ENCODE data around the gene TWSG1. TPM values are rescaled to one million over a fixed set of nuclear protein-coding genes. Genes with fewer than 3 reads are reported as not detected.
A peak's percentile ranks its signal among the peaks of the same experiment; 100 is the strongest.
"Not testable (repeated sequence)": the region's sequence is repeated elsewhere in the genome, so short reads cannot be mapped to it uniquely, and the experiment has no call there.

TWSG1 gene
- total RNA-seq, 1 donor from 2014 or later = 45.4 TPM

DNA sequence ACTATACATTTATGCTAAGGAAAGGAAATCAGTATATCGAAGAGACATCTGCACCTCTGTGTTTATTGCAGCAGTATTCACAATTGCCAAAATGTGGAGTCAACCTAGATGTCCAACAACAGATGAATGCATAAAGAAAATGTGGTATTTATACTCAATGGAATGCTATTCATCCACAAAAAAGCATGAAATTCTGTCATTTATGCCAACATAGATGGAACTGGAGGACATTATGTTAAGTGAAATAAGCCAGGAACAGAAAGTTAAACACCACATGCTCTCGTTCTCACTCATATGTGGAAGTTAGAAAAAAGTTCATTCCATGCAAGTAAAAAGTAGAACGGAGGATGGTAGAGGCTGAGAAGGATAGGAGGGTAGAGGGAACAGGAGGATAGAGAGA, 59.5 kb downstream of the TWSG1 start:
- Histone ChIP-seq H3K27me3 (no peaks in the 10 kb centered on the region), H3K9me3 (peaks cover 6% of the 10 kb centered on the region), H3K27ac (no peak overlapping the region), H3K4me3 (no peak overlapping the region), H3K4me1 (no peaks in the 10 kb centered on the region), H3K36me3 (peaks cover 0 to 8% of the 10 kb centered on the region in 2 donors)
- DNase-seq (ENCODE audit: extremely low spot score in 2 of 2) = no peak
- TF ChIP-seq, protein P1, sequence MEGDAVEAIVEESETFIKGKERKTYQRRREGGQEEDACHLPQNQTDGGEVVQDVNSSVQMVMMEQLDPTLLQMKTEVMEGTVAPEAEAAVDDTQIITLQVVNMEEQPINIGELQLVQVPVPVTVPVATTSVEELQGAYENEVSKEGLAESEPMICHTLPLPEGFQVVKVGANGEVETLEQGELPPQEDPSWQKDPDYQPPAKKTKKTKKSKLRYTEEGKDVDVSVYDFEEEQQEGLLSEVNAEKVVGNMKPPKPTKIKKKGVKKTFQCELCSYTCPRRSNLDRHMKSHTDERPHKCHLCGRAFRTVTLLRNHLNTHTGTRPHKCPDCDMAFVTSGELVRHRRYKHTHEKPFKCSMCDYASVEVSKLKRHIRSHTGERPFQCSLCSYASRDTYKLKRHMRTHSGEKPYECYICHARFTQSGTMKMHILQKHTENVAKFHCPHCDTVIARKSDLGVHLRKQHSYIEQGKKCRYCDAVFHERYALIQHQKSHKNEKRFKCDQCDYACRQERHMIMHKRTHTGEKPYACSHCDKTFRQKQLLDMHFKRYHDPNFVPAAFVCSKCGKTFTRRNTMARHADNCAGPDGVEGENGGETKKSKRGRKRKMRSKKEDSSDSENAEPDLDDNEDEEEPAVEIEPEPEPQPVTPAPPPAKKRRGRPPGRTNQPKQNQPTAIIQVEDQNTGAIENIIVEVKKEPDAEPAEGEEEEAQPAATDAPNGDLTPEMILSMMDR (IDR thresholded peaks at IDR 0.05) = no peak
- intact Hi-C loops (cut with DNase I) = no loop called here

DNA sequence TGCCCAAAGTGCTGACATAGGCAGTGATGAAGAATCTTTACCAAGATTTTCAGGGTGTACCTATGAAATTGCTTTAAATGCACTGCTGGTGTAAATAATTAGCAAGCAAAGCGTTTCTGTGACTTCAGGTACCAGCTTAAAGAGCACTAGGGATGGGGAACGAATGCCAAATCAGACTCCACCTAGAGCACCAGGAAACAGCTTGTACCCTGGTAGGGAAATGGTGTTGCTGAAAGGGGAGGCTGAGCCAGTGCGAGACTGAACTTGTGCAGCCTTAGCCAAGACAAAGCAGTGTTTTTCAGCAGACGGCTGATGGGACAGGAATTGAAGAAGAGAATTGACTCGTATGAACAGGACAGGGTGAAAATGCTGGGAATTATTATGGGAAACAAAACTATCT, 65.6 kb downstream of the TWSG1 start:
- no peaks in the 10 kb centered on the region for H3K9me3 ChIP-seq
- intact Hi-C loops (cut with DNase I) = no loop called here
- no peaks in the 10 kb centered on the region for H3K27me3 ChIP-seq
- H3K27ac ChIP-seq = no peak overlapping the region
- peaks cover 0 to 8% of the 10 kb centered on the region in 2 donors for H3K36me3 ChIP-seq
- H3K4me1 ChIP-seq = no peaks in the 10 kb centered on the region
- H3K4me3 ChIP-seq = no peak overlapping the region
- TF ChIP-seq POLR2A (IDR thresholded peaks at IDR 0.05) (no peak), POLR2AphosphoS5 (IDR thresholded peaks at IDR 0.05; ENCODE audit: insufficient read depth in 1 of 2, low read depth in 1 of 2) (peak in 1 of 2 donors; percentile 53)
- TF ChIP-seq, protein P1 (IDR thresholded peaks at IDR 0.05) = no peak
- no peak for DNase-seq (ENCODE audit: extremely low spot score in 2 of 2)

DNA sequence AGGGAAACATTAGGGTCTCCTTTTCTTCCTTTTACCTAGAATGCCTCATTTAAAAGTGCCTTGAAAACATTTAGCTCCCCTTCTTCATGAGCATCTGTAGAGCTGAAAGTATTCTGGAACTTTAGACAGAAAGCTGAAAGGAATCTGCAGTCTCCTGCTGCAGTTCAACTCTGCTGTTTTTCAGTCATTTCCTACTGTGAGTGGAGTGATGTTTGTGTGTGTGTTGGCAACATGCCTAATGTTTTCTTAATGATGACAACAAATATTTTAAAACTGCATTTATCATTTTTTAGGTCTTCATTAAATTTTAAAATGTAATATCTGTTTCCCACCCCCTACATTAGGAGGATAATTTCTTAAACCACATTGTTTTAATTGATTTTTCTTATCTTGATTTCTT, 66.6 kb downstream of the TWSG1 start:
- no peak for TF ChIP-seq POLR2AphosphoS5 (IDR thresholded peaks at IDR 0.05; ENCODE audit: insufficient read depth in 1 of 2, low read depth in 1 of 2)
- TF ChIP-seq, protein P1 (IDR thresholded peaks at IDR 0.05) = no peak
- no peak for TF ChIP-seq POLR2A (IDR thresholded peaks at IDR 0.05)
- Histone ChIP-seq H3K9me3 (no peaks in the 10 kb centered on the region), H3K4me3 (no peak overlapping the region), H3K27me3 (no peaks in the 10 kb centered on the region), H3K36me3 (peaks cover 0 to 8% of the 10 kb centered on the region in 2 donors), H3K27ac (no peak overlapping the region), H3K4me1 (no peaks in the 10 kb centered on the region)
- intact Hi-C loops (cut with DNase I) = no loop called here
- no peak for DNase-seq (ENCODE audit: extremely low spot score in 2 of 2)

DNA sequence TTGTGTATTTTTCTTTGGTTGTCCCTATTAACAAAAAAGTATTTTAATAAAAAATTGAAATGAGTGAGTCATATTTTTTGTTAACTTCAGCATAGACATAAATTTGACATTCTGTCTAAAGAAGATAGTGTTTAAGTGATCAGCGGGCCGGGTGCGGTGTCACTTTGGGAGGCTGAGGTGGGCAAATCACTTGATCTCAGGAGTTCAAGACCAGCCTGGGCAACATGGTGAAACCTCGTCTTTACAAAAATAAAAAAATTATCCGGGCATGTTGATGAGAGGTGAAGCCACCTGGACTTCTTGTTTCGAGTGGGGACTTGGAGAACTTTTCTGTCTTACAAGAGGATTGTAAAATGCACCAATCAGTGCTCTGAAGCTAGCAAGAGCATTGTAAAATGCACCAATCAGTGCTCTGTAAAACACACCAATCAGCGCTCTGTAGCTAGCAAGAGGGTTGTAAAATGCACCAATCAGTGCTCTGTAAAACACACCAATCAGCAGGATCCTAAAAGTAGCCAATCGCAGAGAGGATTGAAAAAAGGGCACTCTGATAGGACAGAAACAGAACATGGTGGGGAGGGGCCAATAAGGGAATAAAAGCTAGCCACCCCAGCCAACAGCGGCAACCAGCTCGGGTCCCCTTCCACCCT, 67.9 kb downstream of the TWSG1 start:
- DNase-seq (ENCODE audit: extremely low spot score in 2 of 2); intact Hi-C loops (cut with DNase I); H3K36me3 ChIP-seq; H3K27me3 ChIP-seq; H3K27ac ChIP-seq; H3K9me3 ChIP-seq; H3K4me1 ChIP-seq; H3K4me3 ChIP-seq: not testable (repeated sequence)

DNA sequence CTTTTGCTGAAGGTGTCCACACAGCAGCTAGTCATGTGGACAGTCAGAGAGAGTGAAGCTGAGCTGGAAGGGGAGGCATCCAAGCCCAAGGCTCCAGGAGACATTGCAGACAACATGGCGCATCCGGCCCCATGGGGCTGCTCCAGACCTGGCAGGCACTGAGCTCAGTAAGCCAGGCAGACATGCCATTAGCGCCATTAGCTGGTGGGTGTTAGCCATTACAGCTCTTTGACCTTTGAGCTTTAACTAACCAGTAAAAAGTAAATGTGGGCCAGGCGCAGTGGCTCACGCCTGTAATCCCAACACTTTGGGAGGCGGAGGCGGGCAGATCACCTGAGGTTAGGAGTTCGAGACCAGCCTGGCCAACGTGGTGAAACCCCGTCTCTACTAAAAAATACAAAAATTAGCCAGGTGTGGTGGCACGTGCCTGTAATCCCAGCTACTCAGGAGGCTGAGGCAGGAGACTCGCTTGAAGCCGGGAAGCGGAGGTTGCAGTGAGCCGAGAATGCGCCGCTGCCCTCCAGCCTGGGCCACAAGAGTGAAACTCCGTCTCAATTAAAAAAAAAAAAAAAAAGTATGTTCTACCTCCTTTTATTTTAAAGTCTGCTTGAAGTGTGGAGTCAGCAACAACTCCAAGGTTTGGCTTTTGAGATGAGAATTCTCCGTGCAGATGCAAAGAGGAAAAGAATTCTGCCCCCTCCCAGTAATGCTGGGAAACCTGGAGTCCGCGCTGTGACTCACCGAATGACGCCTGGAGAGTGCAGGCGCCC, 69.4 kb downstream of the TWSG1 start:
- no peaks in the 10 kb centered on the region for H3K27me3 ChIP-seq
- TF ChIP-seq POLR2A (IDR thresholded peaks at IDR 0.05) (no peak), POLR2AphosphoS5 (IDR thresholded peaks at IDR 0.05; ENCODE audit: insufficient read depth in 1 of 2, low read depth in 1 of 2) (no peak)
- TF ChIP-seq, protein P1 (IDR thresholded peaks at IDR 0.05) = no peak
- no peak for DNase-seq (ENCODE audit: extremely low spot score in 2 of 2)
- intact Hi-C loops (cut with DNase I) = no loop called here
- no peak overlapping the region for H3K27ac ChIP-seq
- H3K4me3 ChIP-seq = no peak overlapping the region
- no peaks in the 10 kb centered on the region for H3K9me3 ChIP-seq
- H3K4me1 ChIP-seq = no peaks in the 10 kb centered on the region
- no peaks in the 10 kb centered on the region for H3K36me3 ChIP-seq

Measured in vagina (tissue), 2 donors.